NB4 (cell line): ENCODE results near the gene COLEC11.

Experiments
- DNase-seq: peaks from one replicate; pipeline ENCODE4 v3.0.0; 2010; ENCODE audit warnings: low read depth
- H3K4me3 ChIP-seq: one replicate; pipeline ENCODE4 v1.5.1; 2011; ENCODE audit warnings: mild to moderate bottlenecking, low read depth, low read length, moderate library complexity
- CTCF ChIP-seq: IDR thresholded peaks from one replicate; pipeline ENCODE4 v1.5.1; 2012; ENCODE audit warnings: low read depth, low read length
- MAX ChIP-seq: IDR thresholded peaks from 2 replicates; pipeline ENCODE4 v1.6.1; 2011; ENCODE audit warnings: low read depth, low read length
- MYC ChIP-seq: IDR thresholded peaks from 2 replicates; pipeline ENCODE4 v1.6.1; 2011; ENCODE audit warnings: low read depth, low read length
- POLR2A ChIP-seq: IDR thresholded peaks from 2 replicates; pipeline ENCODE4 v1.6.1; 2011; ENCODE audit warnings: mild to moderate bottlenecking; ENCODE audit not compliant: insufficient read length; ENCODE audit errors: extremely low read depth

The COLEC11 gene

GRCh38 chr2:3664925-3665324, 70.0 kb downstream of the COLEC11 start:
- no peak for DNase-seq
- no peak overlapping the region for H3K4me3 ChIP-seq
- TF ChIP-seq POLR2A (no peak), MAX (no peak), CTCF (no peak), MYC (no peak)

- DNase-seq: no peak
- TF ChIP-seq MYC: no peak
- H3K4me3 ChIP-seq: no peak overlapping the region
These were observed 71.1 kb downstream of the COLEC11 start for GRCh38 chr2:3665886-3666612.

- no peak for DNase-seq
- TF ChIP-seq POLR2A (no peak), CTCF (no peak), MYC (no peak), MAX (no peak)
- H3K4me3 ChIP-seq: no peak overlapping the region
These were observed 71.7 kb downstream of the COLEC11 start for GRCh38 chr2:3666613-3666975.

- DNase-seq: no peak
- H3K4me3 ChIP-seq: no peak overlapping the region
- no peak for TF ChIP-seq CTCF
- no peak for TF ChIP-seq POLR2A
- no peak for TF ChIP-seq MAX
- TF ChIP-seq MYC: no peak
These were observed 72.3 kb downstream of the COLEC11 start for GRCh38 chr2:3667151-3667631.

- H3K4me3 ChIP-seq: no peak overlapping the region
- TF ChIP-seq CTCF: no peak
- no peak for TF ChIP-seq MYC
- TF ChIP-seq POLR2A: no peak
- no peak for TF ChIP-seq MAX
- DNase-seq: no peak
These were observed 74.7 kb downstream of the COLEC11 start for GRCh38 chr2:3669656-3670055.

- no peak for TF ChIP-seq CTCF
- no peak for TF ChIP-seq POLR2A
- TF ChIP-seq MAX: no peak
- no peak for TF ChIP-seq MYC
- no peak for DNase-seq
- no peak overlapping the region for H3K4me3 ChIP-seq
These were observed 75.5 kb downstream of the COLEC11 start for GRCh38 chr2:3670376-3670775.
